Activated CD8-positive, alpha-beta memory T cell treated with anti-CD3 and anti-CD28 coated beads, Interleukin-2, amount 50 U/mL, for 48 hours (primary cell): ENCODE data around the gene ZNF81.
A peak's percentile ranks its signal among the peaks of the same experiment; 100 is the strongest.
"Not testable (repeated sequence)": the region's sequence is repeated elsewhere in the genome, so short reads cannot be mapped to it uniquely, and the experiment has no call there.

ENCODE experiments used
- DNase-seq: peaks from one replicate; pipeline ENCODE4 v3.0.0-alpha.2; 2020

ZNF81 gene

GRCh38 chrX:47836164-47837072 is at the start of gene ZNF81:
ZNF81 (plus strand) TSS chrX:47836902; CDS start chrX:47846268, 9,366 bp downstream.
- peak; percentile 92 for DNase-seq

GRCh38 chrX:47796433-47796906 is 40.2 kb upstream of the ZNF81 start:
- DNase-seq = no peak

- no peak for DNase-seq
Measured at GRCh38 chrX:47797084-47797483, 39.6 kb upstream of the ZNF81 start.

GRCh38 chrX:47798861-47799260 is 37.8 kb upstream of the ZNF81 start:
- DNase-seq = no peak

GRCh38 chrX:47802589-47802988 is 34.1 kb upstream of the ZNF81 start:
- DNase-seq = no peak

- not testable (repeated sequence) for DNase-seq
Measured at GRCh38 chrX:47803103-47803502, 33.6 kb upstream of the ZNF81 start.

- no peak for DNase-seq
Measured at GRCh38 chrX:47804315-47804714, 32.4 kb upstream of the ZNF81 start.

GRCh38 chrX:47805844-47806243 is 30.9 kb upstream of the ZNF81 start:
- not testable (repeated sequence) for DNase-seq

GRCh38 chrX:47806415-47807271 is 30.1 kb upstream of the ZNF81 start:
- not testable (repeated sequence) for DNase-seq

- DNase-seq = not testable (repeated sequence)
Measured at GRCh38 chrX:47807272-47807538, 29.5 kb upstream of the ZNF81 start.

GRCh38 chrX:47807548-47807947 is 29.2 kb upstream of the ZNF81 start:
- DNase-seq = no peak

- DNase-seq = no peak
Measured at GRCh38 chrX:47808904-47809788, 27.6 kb upstream of the ZNF81 start.

- DNase-seq = no peak
Measured at GRCh38 chrX:47814851-47815250, 21.9 kb upstream of the ZNF81 start.

- DNase-seq = no peak
Measured at GRCh38 chrX:47815901-47816845, 20.5 kb upstream of the ZNF81 start.

- no peak for DNase-seq
Measured at GRCh38 chrX:47817421-47817820, 19.3 kb upstream of the ZNF81 start.

- DNase-seq = no peak
Measured at GRCh38 chrX:47817897-47818296, 18.8 kb upstream of the ZNF81 start.

GRCh38 chrX:47828984-47829383 is 7.7 kb upstream of the ZNF81 start:
- DNase-seq = no peak

- peak; percentile 53 for DNase-seq
Measured at GRCh38 chrX:47831788-47832187, 4.9 kb upstream of the ZNF81 start.

- no peak for DNase-seq
Measured at GRCh38 chrX:47838361-47838760, 1.7 kb downstream of the ZNF81 start.

GRCh38 chrX:47840111-47840510 is 3.4 kb downstream of the ZNF81 start:
- no peak for DNase-seq

- no peak for DNase-seq
Measured at GRCh38 chrX:47843363-47843762, 6.7 kb downstream of the ZNF81 start.

GRCh38 chrX:47844117-47844516 is 7.4 kb downstream of the ZNF81 start:
- DNase-seq = no peak
